ENCODE results near the gene PMEPA1. TPM values are rescaled to one million over a fixed set of nuclear protein-coding genes. Genes with fewer than 3 reads are reported as not detected.

Gene PMEPA1
- total RNA-seq, 1 donor from 2014 or later, result 56.8 TPM

DNA sequence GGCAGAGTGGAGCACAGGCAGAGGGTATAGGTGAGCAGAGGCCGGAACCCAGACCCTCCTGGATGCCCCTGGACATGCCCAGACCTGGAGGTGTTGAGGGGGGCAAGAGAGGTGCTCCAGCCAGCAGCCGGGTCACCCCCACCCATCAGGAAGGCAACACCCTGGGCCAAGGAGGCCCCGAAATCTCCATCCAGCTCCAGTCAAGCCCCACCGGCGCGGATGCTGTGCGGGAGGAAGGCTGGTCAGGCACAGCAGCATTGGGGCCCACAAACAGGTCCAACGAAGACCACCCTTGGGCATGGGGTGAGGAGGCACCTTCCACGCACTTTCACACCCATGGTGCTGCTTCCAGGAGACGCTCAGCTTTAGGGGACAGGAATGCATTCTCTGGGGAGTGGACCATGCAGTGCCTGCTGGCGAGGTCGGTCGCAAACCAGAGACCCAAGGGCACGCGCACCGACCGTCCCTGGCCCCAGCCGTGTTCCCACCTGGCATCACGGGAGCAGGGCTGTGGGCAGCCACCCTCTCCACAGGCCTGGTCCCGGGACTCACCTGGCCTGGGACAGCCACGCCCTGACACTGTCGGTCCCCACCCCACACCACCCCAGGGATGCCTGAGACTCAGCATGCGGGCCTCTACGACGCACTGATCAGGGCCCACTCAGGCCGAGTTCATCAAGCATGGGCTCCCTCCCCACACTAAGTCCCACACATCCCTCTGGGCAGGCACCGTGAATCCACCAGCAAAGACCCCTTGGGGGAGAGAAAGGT is 45.9 kb downstream of the PMEPA1 start:
- H3K36me3 ChIP-seq, result peaks cover 4 to 6% of the 10 kb centered on the region in 2 donors
- H3K4me1 ChIP-seq, result peaks cover 7 to 63% of the 10 kb centered on the region in 2 donors
- TF ChIP-seq, protein P1, sequence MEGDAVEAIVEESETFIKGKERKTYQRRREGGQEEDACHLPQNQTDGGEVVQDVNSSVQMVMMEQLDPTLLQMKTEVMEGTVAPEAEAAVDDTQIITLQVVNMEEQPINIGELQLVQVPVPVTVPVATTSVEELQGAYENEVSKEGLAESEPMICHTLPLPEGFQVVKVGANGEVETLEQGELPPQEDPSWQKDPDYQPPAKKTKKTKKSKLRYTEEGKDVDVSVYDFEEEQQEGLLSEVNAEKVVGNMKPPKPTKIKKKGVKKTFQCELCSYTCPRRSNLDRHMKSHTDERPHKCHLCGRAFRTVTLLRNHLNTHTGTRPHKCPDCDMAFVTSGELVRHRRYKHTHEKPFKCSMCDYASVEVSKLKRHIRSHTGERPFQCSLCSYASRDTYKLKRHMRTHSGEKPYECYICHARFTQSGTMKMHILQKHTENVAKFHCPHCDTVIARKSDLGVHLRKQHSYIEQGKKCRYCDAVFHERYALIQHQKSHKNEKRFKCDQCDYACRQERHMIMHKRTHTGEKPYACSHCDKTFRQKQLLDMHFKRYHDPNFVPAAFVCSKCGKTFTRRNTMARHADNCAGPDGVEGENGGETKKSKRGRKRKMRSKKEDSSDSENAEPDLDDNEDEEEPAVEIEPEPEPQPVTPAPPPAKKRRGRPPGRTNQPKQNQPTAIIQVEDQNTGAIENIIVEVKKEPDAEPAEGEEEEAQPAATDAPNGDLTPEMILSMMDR (IDR thresholded peaks at IDR 0.05), result no peak
- H3K9me3 ChIP-seq, result no peaks in the 10 kb centered on the region
- H3K4me3 ChIP-seq, result no peak overlapping the region
- no peaks in the 10 kb centered on the region for H3K27me3 ChIP-seq
- peak in 1 of 2 donors; percentile 60 for DNase-seq (ENCODE audit: low spot score in 2 of 2)
- peak overlapping the region in 1 of 2 donors; percentile 28 for H3K27ac ChIP-seq
- intact Hi-C loops (cut with DNase I), result loop anchor here (10.0 kb wide), 1 partner anchor 301 kb away; no protein-coding TSS in a partner anchor

DNA sequence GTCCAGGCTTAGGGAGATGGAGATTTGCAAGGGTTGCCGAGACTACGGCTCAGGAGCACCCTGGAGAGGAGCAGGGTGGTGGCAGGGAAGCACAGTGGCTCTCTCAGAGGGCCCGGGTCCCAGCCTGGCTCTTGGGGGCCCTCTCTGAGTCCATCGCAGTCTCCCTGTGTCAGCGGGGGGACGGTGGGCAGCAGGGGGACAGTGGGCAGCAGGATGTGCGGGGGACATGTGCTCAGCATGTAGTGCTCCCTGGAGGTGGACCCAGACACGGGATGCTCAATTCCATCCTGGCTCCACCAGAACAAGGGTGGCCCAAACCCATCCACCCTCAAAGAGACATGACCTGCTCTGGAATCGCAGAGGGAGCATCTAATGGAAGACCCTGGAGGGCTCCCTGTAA is 46.6 kb downstream of the PMEPA1 start:
- DNase-seq (ENCODE audit: low spot score in 2 of 2), result no peak
- TF ChIP-seq, protein P1 (IDR thresholded peaks at IDR 0.05), result no peak
- Histone ChIP-seq H3K4me1 (peaks cover 5 to 57% of the 10 kb centered on the region in 2 donors), H3K27me3 (no peaks in the 10 kb centered on the region), H3K27ac (peak overlapping the region; percentile 10 to 26), H3K36me3 (peaks cover 10 to 11% of the 10 kb centered on the region in 2 donors), H3K9me3 (no peaks in the 10 kb centered on the region), H3K4me3 (peak overlapping the region in 1 of 2 donors; percentile 5)
- intact Hi-C loops (cut with DNase I), result loop anchor here (10.0 kb wide), 1 partner anchor 302 kb away; no protein-coding TSS in a partner anchor

DNA sequence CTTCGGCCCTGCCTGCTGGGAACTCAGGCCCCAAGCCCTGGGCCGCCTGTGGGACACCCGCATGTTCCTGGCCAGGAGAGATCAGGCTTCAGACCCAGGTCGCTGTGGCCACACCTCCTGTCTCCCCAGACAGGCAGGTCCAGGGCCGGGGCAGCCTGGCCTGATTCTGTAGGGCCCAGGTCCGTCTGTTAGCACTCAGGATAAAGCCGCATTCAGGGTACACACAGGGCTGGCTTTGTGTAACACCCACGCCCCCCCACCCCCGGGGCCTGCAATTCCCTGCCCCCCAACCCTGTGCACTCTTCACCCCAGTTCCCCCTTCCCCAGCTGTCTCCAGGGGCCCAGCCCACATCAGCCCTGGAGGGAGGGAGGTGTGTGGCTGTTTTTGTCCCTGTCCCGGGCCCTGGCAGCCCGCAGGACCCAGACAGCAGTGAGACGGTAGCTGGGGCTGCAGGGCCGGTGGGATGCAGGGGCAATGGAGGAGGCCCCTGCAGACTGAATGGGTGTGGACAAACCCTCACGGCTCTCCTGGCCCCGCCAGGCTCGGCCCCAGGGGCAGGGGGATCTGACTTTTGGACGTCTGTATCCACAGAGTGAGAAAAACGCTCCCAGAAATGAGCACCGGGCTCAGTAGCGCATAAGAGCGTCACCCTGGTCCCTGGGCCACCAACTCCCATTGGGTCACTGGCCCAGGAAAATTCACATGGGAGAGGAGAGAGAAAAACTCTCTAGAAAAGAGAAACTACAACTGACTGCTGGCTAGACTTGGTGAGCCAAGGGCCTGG is 47.2 kb downstream of the PMEPA1 start:
- Histone ChIP-seq H3K4me1 (peaks cover 5 to 56% of the 10 kb centered on the region in 2 donors), H3K9me3 (no peaks in the 10 kb centered on the region), H3K27ac (peak overlapping the region; percentile 10 to 26), H3K36me3 (peaks cover 12 to 15% of the 10 kb centered on the region in 2 donors), H3K27me3 (no peaks in the 10 kb centered on the region), H3K4me3 (peak overlapping the region in 1 of 2 donors; percentile 5)
- peak in 1 of 2 donors; percentile 63 for DNase-seq (ENCODE audit: low spot score in 2 of 2)
- intact Hi-C loops (cut with DNase I), result loop anchor here (10.0 kb wide), 1 partner anchor 302 kb away; no protein-coding TSS in a partner anchor
- TF ChIP-seq, protein P1 (IDR thresholded peaks at IDR 0.05), result no peak

DNA sequence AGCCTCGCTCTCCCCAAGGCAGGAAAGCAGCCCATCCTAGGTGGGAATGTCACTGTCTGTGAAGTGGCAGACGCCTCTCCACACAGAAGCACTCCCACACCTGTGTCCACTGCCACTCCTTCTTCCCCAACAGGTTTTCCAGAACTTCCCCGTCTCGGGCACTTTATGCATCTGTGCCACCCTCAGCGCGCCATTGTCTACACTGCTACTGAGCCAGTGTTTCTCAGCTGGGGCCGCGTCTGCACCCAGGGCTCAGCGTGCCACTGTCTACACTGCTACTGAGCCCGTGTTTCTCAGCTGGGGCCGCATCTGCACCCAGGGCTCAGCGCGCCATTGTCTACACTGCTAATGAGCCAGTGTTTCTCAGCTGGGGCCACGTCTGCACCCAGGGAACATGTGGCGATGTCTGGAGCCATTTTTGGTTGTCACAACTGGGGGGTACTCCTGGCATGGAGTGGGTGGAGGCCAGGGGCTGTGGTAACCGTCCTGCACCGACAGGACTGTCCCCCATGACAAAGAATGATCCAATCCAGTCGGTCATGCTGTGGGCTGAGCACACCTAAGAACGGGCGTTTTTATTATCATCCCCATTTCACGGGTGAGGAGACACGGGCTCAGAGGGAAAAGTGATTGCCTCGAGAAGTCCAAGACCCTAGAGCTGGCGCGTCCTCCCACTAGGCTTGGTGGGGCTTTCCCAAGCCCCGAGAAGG is 47.9 kb downstream of the PMEPA1 start:
- Histone ChIP-seq H3K36me3 (peaks cover 16 to 22% of the 10 kb centered on the region in 2 donors), H3K4me1 (peaks cover 5 to 54% of the 10 kb centered on the region in 2 donors), H3K27me3 (no peaks in the 10 kb centered on the region), H3K9me3 (no peaks in the 10 kb centered on the region), H3K27ac (peak overlapping the region; percentile 10 to 58), H3K4me3 (peak overlapping the region in 1 of 2 donors; percentile 36)
- TF ChIP-seq, protein P1 (IDR thresholded peaks at IDR 0.05), result no peak
- intact Hi-C loops (cut with DNase I), result loop anchor here (10.0 kb wide), 1 partner anchor 303 kb away; no protein-coding TSS in a partner anchor
- peak; percentile 7 to 54 for DNase-seq (ENCODE audit: low spot score in 2 of 2)
